Measurements from ENCODE around the gene ZNF697.
"Not testable (repeated sequence)": the region's sequence is repeated elsewhere in the genome, so short reads cannot be mapped to it uniquely, and the experiment has no call there.

The ZNF697 gene

GRCh38 chr1:119647734-119648619, at the start of gene ZNF697:
Gene ZNF697 (minus strand): TSS chr1:119648266. CDS start chr1:119626100, 22,166 bp downstream.
- DNase-seq (ENCODE audit: extremely low read depth, low read depth), result peak; percentile 96
- peak; percentile 40 for TF ChIP-seq CTCF (IDR thresholded peaks at IDR 0.05; ENCODE audit: low read depth, low read length, missing control alignments)
- peak within 1 kb of the TSS; percentile 79 for H3K4me3 ChIP-seq (replicated peaks; ENCODE audit: low read depth, low read length)

- no peak for DNase-seq (ENCODE audit: extremely low read depth, low read depth)
- H3K4me3 ChIP-seq (replicated peaks; ENCODE audit: low read depth, low read length), result no peak overlapping the region
- TF ChIP-seq CTCF (IDR thresholded peaks at IDR 0.05; ENCODE audit: low read depth, low read length, missing control alignments), result no peak
Measured at GRCh38 chr1:119697598-119697997, 49.5 kb upstream of the ZNF697 start.

- not testable (repeated sequence) for H3K4me3 ChIP-seq (replicated peaks; ENCODE audit: low read depth, low read length); DNase-seq (ENCODE audit: extremely low read depth, low read depth)
Measured at GRCh38 chr1:119696863-119697262, 48.8 kb upstream of the ZNF697 start.

GRCh38 chr1:119689511-119689910, 41.4 kb upstream of the ZNF697 start:
- no peak overlapping the region for H3K4me3 ChIP-seq (replicated peaks; ENCODE audit: low read depth, low read length)
- TF ChIP-seq CTCF (IDR thresholded peaks at IDR 0.05; ENCODE audit: low read depth, low read length, missing control alignments), result no peak
- no peak for DNase-seq (ENCODE audit: extremely low read depth, low read depth)

GRCh38 chr1:119688810-119689209, 40.7 kb upstream of the ZNF697 start:
- DNase-seq (ENCODE audit: extremely low read depth, low read depth), result no peak
- no peak overlapping the region for H3K4me3 ChIP-seq (replicated peaks; ENCODE audit: low read depth, low read length)
- TF ChIP-seq CTCF (IDR thresholded peaks at IDR 0.05; ENCODE audit: low read depth, low read length, missing control alignments), result no peak

GRCh38 chr1:119687434-119688079, 39.5 kb upstream of the ZNF697 start:
- H3K4me3 ChIP-seq (replicated peaks; ENCODE audit: low read depth, low read length), result no peak overlapping the region
- TF ChIP-seq CTCF (IDR thresholded peaks at IDR 0.05; ENCODE audit: low read depth, low read length, missing control alignments), result no peak
- DNase-seq (ENCODE audit: extremely low read depth, low read depth), result no peak

- no peak for TF ChIP-seq CTCF (IDR thresholded peaks at IDR 0.05; ENCODE audit: low read depth, low read length, missing control alignments)
- no peak overlapping the region for H3K4me3 ChIP-seq (replicated peaks; ENCODE audit: low read depth, low read length)
- DNase-seq (ENCODE audit: extremely low read depth, low read depth), result no peak
Measured at GRCh38 chr1:119686661-119687060, 38.6 kb upstream of the ZNF697 start.

Data from HFF-Myc (cell line).